GM11168 (cell line): Measurements from ENCODE around the gene ATG4B.
"Not testable (repeated sequence)": the region's sequence is repeated elsewhere in the genome, so short reads cannot be mapped to it uniquely, and the experiment has no call there.

Experiments
- in situ Hi-C: fragments of 300-500 bp; cut with MboI; formaldehyde crosslinking; loops from one replicate; pipeline ENCODE4 v1.12.0; 2022; ENCODE audit warnings: low sequenced_read_pairs; ENCODE audit not compliant: unreplicated experiment

The ATG4B gene

DNA sequence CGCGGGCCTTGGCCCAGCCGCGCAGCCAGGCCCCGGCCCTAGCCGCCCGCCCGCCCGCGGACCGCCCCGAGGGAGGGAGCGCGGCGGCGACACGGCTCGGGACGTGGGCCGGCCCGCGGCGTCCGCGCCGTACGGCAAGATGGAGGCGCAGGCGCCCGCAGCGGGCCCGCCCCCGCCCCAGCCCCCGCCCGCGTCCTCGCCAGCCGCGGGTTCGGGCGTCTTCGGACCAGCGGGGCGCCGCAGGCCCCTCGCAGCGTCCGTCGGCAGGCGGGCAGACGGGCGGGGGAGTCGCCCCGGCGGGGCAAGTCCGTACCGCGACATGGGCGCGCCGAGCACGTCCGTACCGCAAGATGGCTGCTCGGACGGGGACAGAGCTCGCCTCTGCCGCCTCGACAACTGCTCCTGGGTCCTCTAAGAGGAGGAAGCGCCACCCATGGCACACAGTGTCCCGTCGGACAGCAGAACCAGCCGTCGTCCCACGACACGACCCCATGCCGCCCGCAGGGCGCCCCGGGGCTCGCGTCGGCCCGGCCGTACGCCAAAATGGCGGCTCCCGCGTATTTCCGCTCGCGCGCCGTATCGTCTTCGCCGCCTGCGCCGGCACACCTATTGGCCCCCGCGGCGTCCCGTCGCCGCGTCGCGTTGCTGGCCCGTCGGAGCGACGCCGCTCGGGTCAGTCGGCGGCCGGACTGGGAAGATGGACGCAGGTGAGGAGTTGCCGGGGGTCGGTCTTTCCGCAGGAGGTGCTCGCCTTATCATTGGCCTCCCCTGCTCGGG is at the start of gene ATG4B, which contains the start of gene THAP4:
Gene ATG4B, plus strand, starts transcription at position 676 of the 777 bp plus-strand sequence. Its CDS starts 22 bp downstream, at position 698.
Gene THAP4, minus strand, starts transcription at position 141 of the 777 bp plus-strand sequence. CDS start 141 bp downstream, outside the sequence.
- in situ Hi-C loops = no loop called here

GRCh38 chr2:241589863-241590262 is 47.6 kb upstream of the ATG4B start:
- in situ Hi-C loops = not testable (repeated sequence)

DNA sequence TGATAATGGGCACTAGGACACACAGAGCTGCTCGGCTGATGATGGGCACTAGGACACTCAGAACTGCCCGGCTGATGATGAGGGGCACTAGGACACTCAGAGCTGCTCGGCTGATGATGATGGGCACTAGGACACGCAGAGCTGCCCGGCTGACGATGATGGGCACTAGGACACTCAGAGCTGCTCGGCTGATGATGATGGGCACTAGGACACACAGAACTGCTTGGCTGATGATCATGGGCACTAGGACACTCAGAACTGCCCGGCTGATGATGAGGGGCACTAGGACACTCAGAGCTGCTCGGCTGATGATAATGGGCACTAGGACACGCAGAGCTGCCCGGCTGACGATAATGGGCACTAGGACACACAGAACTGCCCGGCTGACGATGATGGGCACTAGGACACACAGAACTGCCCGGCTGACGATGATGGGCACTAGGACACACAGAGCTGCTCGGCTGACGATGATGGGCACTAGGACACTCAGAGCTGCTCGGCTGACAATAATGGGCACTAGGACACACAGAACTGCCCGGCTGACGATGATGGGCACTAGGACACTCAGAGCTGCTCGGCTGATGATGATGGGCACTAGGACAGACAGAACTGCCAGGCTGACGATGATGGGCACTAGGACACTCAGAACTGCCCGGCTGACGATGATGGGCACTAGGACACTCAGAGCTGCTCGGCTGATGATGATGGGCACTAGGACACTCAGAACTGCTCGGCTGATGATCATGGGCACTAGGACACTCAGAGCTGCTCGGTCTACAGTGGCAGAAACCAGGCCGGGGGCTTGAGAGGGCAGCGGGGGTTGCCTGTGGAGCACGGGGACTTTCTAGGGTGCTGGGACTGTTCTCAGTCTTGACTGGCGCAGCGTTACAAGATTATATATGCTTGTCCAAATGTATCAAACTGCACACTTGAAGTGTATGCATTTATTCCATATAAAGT is 46.7 kb upstream of the ATG4B start:
- in situ Hi-C loops = not testable (repeated sequence)

DNA sequence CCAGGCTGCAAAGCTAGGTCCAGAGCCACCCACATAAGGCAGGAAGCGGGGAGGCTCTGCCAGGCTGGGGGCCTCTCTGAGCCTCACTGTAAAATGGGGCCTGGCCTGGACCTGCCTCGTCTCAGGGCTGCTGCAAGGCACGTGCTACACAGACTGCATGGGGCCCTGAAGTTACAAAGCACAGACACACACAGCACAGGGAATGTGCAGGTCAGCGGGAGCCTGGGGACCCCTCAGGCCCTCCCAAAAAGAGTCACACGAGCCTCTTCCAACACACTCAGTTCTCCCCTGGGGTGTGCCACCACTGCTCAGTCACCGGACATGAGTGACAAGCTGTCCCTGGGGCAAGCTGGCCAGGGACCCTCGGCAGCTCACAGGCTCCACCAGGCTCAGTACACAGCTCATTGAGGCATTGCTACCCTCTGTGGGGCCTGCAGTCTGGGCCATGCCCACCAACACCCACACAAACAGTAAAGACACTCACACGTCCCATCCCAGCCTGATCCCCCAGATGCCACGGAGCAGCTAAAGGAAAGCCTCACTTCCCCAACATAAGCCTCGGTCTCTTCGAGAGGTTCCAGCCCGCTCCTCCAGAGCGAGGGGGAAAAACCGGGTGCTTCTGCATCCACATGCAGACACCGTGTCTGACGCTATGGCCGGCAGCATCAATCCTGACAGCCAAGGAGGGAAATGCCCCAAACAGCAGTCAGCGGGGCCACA is 45.2 kb upstream of the ATG4B start:
- in situ Hi-C loops = no loop called here

GRCh38 chr2:241593271-241593670 is 44.2 kb upstream of the ATG4B start:
- in situ Hi-C loops = no loop called here

- in situ Hi-C loops = no loop called here
These were observed 41.8 kb upstream of the ATG4B start for GRCh38 chr2:241595600-241596140.

DNA sequence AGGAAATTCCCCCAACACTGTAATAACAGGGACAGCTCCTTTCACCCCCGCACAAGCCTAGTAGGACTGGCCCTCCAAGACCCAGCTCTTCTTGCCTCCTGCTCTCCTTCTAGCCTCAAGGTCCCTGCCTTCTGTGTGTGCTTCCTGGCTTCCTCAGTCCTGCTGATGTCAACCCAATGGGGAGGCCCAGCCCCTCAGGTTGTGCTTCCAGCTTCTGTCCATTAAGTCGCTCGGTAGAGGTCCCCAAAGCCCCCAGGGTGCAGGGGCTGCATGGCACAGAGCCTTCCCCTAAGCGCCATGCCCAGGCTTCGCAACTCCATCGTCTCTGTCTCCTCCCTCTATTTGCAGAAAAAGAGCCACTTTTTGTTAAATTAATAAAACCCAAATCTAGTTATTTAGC is 39.9 kb upstream of the ATG4B start:
- in situ Hi-C loops = no loop called here

DNA sequence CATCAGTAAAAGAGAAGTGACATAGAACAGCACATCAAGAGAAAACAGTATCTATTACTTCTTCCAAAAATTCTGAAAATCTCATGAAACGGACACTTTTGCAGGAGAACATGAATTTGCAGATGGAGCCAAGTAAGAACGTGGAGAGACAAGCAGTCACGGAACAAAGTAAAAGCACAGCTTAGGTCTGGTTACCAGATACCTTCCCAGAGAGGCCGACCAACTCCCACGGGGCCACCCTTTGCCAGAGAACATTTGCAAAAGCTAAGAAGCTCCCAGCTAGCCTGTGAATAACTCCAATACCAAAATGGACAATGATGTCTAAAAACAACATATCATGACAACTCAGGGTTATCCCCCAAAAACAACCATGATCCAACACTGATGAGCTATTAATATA is 39.4 kb upstream of the ATG4B start:
- in situ Hi-C loops = no loop called here

DNA sequence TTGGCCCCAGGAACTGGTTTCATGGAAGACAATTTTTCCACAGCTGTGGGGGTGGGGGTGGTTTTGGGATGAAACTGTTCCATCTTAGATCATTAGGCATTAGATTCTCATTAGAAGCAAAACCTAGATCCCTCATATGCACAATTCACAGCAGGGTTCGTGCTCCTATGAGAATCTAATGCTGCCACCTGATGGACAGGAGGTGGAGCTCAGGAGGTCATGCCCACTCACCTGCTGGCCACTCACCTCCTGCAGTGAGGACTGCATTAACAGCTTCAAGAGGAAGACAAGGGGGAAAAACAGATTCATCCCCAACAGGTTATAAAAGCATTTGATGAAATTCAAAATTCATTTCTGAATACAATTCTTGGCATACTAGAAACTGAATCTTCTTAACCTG is 39.0 kb upstream of the ATG4B start:
- in situ Hi-C loops = no loop called here

DNA sequence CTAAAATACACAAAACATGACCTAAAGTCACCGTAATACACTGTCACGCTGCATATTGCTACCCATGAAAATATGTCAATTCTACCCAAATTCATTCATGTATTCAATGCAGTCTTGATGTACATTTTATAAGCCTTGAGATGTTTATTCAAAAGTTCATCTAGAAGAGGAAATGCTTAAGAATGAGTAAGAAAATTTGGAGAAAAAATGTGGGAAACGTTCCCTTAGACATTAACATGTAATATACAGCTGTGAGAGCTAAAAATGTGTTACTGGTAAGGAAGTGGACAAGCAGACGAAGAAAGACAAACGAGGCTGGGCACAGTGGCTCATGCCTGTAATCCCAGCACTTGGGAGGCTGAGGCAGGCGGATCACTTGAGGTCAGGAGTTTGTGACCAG is 37.9 kb upstream of the ATG4B start:
- in situ Hi-C loops = no loop called here

DNA sequence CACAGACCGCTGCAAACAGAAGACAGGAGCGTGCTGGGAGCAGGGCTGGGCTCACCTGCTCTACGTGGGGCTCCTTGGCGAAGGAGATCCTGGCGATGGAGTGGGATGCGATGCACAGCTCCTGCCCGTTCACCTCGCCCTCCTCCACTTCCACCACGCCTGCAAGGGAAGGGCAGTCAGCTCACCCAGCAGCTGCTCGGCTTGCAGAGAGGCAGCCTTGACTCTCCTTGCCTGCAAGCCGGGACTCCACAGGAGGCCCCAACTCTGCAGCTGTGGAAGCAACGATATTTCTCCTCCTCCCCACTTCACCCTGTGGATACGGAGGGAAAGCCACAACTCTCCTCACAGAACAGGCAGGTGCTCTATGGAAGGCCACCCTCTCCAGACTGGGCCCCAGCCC is 35.7 kb upstream of the ATG4B start:
- in situ Hi-C loops = no loop called here

DNA sequence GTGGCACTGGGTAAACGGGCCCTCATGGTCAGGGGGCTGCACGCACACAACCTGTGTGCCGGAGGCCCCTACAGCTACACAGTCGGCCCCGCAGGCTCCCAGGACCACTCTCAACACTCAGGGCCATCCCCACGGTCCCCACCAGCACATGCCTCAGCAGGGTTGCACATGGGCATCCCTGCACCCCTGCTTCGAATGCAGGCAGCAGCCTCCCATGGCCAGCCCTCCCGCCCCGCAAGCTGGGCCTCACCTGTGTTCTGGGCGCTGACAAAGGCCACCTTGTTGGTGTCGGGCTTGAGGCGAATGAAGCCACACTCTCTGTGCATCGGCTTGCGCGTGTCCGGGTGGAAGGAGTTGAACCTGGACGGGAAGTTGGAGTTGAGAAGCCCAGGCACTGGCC is 34.8 kb upstream of the ATG4B start:
- in situ Hi-C loops = no loop called here

DNA sequence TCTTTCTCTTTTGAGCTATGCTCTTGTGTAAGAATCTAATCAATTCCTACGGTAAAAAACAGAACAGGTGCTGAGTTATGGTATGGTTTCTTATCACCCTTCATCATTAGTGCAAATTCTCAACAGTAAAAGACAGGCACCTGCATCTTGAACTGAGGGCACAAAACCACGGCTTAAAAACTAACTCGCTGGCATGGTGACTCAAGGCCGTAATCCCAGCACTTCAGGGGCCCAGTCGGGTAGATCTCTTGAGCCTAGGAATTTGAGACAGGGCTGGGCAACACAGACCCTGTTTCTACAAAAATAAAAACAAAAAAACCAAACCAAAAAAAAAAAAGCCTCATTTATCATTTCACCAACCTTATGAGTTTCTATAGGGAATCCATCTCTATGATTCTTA is 33.8 kb upstream of the ATG4B start:
- in situ Hi-C loops = no loop called here

DNA sequence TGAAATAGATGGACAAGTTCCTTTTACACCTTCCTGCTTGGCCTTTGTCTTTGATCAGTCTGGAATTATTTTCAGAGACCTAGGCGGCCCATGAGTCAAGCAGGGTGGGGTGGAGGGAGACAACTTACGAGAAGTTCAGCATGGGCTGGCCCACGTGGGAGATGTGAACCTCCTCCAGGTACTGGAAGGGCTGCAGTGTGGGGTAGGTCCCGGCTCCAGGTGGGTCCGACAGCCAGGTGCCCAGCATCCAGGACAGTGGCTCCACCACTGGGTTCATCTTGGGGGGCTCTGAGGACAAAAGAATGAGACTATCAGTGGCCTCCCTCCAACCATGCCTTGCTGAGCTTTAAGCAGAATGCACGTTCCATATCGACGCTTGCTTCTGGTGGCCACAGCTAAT is 31.3 kb upstream of the ATG4B start:
- in situ Hi-C loops = no loop called here

GRCh38 chr2:241607162-241607885 is 30.2 kb upstream of the ATG4B start:
- in situ Hi-C loops = no loop called here

- in situ Hi-C loops = no loop called here
These were observed 28.6 kb upstream of the ATG4B start for GRCh38 chr2:241608881-241609280.

DNA sequence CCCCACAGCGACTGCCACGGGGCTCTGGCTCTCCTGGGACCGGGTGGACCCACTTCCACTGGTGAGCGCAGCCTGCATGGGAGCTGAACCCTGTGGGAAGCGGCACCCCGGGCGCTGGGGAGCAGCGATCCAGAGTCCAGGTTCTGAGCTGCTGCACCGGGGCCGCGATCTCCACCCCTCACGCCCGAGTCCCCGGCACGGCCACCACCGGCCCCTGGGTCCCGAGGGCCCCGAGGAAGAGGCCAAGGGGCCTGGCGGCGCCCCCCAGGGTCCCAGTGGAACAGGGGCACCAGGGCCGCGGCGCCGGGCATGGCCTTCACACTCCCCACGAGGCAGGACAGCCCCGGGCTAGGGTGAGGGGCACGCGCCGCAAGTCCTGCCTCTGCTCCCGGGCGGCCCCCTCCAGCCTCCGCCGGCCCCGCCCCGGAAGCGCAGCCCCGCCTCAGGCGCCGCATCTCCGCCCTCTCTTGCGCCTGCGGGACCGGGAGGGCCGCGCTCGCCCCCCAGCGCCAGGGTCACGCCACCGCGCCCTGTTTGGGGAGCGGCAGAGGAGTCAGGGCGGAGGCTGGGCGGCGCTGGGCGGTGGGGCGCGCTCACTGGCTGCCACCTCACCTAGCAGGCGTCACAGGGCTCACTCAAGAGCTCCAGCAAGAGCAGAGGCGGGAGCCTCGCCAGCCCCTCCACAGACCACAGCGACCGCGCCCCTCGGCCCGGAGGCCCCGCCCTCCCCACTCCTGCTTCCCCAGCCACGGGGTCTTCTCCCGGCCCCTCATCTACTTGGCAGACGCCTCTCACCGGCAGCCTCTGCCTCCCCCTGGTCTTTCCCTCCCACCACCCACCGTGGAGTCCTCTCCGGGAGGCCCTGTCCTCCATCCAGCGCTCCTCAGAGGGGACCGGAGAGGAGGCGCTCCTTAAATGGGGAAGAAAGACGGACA is 27.4 kb upstream of the ATG4B start:
- in situ Hi-C loops = no loop called here

- in situ Hi-C loops = no loop called here
These were observed 26.4 kb upstream of the ATG4B start for GRCh38 chr2:241611062-241611461.
